Measurements from ENCODE around the gene ISM1.

ISM1 gene

DNA sequence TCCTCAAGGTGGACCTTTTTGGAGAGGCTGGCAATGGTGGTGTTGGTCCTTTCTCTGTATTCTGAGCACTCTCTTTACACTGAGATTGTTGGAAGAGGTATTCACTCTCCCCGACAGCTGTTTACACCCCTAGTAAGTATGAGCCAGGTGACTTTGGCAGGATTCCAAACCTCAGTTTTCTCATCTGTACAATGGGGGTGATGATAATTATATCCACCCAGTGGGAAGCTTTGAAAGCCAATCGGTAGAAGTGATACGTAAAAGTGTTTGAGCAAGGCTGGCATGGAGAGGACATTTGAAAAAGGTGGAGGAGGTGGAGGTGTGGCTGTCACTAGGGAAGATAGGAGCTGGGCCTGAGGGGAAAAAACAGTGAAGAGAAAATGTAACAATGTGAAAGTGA lies 35.5 kb downstream of the ISM1 start:
- no peak for DNase-seq (ENCODE audit: low spot score)

DNA sequence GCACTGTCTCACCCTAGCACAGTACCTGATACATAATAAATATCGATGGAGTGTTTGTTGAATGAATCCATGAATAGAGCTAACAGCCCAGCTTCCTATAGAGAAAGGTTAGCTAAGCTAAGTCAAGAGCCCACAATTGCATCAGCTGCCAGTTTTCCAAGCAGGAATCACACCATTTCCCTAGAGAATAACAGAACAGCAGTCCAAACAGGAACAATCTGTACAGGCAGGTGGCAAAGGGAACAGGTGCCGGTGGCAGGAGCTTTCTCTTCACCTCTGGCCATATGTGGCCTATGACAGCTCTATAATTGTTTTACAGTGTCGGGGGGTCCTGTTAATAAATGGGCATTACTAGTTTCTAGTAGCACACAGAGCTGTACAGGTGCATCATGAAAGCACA lies 38.8 kb downstream of the ISM1 start:
- DNase-seq (ENCODE audit: low spot score): no peak

DNA sequence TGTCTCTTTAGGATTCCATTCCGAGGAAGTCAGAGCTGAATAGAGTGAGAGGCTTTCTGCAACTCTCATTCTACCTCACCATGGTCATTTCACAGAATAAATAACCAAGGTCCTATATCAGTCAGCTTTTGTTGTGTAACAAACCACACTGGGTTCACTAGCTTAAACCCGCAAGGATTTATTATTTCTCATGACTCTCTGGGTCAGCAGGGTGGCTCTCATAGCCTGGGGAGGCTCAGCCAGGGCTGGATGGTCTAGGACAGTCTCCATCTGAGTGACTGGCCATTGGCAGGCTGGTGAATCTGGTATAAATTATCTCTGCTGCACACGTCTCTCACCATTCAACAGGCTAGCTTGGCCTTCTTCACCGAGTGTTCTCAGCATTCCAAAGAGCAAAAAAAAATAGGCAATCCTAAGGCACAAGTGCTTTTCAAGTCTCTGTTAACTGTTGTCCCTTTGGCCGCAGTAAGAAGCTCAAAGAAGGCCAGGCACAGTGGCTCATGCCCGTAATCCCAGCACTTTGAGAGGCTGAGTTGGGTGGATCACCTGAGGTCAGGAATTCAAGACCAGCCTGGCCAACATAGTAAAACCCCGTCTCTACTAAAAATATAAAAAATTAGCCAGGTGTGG lies 39.7 kb downstream of the ISM1 start:
- DNase-seq (ENCODE audit: low spot score): no peak

DNA sequence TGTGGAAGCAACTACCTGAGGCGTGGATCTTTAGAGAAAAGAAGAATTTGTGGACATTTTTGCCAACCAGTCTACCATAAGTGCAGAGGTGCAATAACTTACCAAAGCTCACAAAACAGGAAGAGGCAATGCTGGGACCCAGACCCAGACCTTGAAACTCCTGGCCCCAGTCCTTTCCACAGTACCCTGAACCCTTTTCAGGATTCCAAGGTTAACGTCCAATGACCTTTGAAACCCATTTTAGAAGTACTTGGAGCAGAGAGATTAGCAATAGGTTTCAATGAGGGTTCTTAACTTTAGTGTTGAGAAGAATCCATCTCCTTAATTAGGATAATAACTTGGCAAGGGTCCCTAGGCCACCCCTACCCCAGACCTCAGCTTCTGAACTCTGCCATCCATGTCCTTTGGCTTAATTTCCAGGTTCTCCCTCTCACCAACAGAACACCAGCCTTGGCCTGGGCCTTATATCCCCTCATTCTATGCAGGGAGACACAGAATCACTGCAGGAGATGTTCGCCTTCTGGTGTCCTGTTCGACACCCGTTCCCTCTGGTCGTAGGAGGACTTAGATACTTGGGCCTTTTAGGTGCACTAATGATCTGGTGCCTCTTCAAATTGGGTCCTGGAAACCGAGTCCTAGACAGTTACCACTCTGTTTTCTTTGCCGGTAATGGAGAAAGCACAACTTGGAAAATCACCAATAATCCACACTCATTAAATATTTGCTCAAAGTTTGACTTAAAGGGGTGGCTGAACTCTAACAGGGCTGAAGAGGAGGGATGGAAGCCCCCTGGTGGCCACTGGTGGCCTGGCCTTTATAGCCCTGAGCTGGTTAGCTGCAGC lies 40.6 kb downstream of the ISM1 start:
- DNase-seq (ENCODE audit: low spot score): peak; percentile 53

DNA sequence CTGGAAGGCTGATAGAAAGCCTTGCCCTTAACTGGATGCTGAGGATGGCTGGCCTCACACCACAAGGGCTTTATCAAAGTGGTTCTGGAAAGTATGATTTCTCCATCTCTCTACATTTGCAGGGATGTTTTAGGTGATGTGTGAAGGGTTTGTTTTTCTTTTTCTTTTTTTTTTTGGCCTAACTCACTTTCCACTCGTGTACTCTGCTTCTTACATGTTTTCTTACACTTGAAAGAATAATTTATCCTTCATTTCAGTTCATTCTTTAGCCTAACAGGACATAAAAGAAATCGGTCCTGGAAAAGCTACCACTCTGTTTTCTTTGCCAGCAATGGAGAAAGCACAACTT lies 41.2 kb downstream of the ISM1 start:
- DNase-seq (ENCODE audit: low spot score): no peak

DNA sequence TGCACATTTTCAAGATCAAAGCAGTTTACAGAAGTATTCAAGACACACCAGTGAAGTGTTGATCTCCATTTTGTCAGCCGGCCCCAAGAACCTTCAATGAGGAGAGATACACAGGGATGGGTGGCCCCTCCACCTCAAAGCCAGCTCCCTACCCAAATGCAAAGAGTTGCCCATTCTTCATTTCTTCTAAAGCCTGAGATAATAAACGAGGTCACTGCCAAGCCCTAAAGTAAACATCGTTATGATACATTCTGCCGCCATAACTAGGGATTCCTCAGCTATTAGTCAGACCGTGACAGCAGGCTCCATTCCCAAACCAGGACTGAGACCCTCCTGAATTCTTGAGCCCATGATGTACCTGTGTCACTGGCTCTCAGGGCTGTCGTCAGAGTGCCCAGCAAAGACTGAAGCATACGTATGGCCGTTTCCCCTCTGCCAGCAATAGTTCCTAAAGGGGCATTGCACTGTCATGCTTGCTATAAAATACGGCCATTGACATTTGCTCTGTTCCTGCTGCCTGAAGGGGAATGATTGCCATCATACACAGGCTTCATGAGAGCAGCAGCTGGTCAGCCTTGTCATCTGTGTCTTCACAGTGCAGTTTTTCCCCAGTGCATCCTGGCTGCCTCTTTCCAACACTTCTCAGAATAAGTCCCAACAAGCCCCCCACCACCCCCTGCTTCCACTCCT lies 41.7 kb downstream of the ISM1 start:
- no peak for DNase-seq (ENCODE audit: low spot score)

DNA sequence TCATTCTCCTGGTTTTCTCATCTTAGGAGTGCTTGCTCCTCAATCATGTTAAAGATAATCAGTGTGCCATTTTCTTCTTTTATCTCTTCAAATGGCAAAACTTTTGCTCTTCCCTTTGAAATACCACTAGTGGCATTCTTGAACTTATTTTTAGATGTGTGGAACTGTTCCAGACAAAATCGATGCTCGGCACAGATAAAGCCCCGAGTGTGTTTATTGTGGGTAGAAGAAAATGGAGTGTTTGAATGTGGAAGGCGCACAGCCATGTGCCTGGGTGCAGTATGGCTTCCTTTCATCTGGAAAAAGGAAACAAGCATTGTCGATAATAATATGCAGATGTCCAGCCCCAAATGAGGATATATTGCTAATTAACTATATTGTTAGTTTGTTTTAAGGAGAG lies 42.4 kb downstream of the ISM1 start:
- no peak for DNase-seq (ENCODE audit: low spot score)

GRCh38 chr20:13264907-13265306 lies 43.8 kb downstream of the ISM1 start:
- DNase-seq (ENCODE audit: low spot score): no peak

DNA sequence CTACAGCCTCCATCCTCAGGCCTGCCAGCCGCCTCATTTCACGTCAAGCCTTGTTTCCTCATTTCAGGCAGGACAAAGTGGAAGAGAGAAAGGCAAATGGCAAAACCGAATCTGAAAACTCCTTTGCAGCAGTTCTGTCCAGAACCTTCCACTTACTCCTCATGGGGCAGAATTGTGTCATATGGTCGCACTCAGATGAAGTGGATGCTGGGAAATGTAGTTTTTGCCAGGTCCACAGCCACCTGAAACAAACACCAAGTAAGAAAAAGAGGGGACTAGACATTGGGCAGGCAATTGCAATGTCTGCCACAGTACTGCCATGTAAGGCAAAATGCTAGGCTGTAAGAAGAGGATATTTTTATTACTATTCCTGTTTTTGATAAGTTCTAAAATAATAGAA lies 44.9 kb downstream of the ISM1 start:
- DNase-seq (ENCODE audit: low spot score): no peak

DNA sequence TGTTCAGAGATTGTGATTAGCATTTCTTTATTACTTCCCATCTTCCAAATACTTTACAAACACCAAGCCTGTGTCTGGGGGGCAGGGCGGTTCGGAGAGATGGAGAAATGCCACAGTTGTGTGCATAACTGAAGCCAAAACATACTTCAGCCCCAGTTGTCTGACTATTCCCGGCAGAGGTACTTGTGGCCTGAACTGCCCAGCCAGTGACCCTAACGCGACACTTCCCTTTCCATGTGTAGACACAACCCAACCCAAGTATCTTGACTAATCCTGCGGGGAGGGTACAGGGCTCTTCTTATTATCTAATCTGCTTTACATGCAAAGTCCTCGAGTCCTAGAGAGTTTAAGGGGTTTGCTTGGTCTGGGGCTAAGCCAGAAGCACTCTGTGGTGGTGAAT lies 46.2 kb downstream of the ISM1 start:
- DNase-seq (ENCODE audit: low spot score): no peak

DNA sequence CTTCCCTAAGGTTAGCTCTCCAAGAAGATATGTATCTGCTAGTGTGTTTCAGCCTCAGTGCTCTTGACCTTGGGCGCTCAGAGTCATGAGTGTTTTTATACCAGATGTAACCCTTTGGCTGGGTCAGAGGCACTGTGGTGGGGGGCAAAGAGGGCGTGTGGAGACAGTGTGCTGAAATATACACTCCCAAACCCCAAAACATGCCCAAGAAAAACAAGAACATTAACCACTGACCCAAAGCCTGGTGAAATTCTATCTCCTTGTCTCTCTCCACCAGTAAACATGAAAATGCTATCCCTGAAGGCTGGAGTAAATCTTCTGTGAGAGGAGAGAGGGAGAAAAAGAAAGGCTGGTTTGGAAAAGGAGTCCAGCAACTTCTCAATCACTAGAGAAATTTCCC lies 47.9 kb downstream of the ISM1 start:
- DNase-seq (ENCODE audit: low spot score): no peak

DNA sequence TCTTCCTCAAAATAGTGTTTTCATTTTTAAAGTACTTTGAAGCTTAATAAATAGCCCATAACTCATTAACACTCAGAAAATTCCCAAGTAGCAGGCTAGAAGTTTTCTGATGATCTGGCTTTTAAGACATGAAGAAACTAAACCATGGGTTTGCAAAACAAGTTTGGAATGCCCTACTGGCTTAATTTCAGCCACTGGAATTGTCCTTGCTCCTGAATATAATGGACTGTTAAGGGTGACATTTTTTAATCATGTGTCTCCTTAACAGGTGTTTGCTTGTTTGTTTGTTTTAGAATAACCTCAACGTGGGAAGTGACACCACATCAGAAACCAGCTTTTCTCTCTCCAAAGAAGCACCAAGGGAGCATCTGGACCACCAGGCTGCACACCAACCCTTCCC lies 49.1 kb downstream of the ISM1 start:
- no peak for DNase-seq (ENCODE audit: low spot score)

DNA sequence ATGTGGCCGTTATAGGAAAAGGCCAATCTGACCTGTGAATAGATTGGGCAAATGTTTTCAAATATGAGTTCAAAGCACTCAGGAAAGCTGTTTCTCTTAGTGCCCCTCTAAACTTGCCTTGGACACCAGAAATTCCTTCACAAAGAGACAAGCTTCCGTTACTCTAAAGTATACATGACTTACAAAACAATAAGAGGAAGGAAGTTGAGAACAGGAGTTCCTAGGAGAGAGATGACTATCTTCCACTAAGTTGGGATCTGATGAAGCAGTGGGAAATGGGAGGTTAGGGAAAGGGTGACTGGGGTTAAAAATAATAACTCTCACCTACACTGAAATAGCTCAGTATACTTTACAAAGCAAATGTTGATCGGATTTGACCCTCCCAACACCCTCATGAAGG lies 50.0 kb downstream of the ISM1 start:
- peak; percentile 91 for DNase-seq (ENCODE audit: low spot score)

DNA sequence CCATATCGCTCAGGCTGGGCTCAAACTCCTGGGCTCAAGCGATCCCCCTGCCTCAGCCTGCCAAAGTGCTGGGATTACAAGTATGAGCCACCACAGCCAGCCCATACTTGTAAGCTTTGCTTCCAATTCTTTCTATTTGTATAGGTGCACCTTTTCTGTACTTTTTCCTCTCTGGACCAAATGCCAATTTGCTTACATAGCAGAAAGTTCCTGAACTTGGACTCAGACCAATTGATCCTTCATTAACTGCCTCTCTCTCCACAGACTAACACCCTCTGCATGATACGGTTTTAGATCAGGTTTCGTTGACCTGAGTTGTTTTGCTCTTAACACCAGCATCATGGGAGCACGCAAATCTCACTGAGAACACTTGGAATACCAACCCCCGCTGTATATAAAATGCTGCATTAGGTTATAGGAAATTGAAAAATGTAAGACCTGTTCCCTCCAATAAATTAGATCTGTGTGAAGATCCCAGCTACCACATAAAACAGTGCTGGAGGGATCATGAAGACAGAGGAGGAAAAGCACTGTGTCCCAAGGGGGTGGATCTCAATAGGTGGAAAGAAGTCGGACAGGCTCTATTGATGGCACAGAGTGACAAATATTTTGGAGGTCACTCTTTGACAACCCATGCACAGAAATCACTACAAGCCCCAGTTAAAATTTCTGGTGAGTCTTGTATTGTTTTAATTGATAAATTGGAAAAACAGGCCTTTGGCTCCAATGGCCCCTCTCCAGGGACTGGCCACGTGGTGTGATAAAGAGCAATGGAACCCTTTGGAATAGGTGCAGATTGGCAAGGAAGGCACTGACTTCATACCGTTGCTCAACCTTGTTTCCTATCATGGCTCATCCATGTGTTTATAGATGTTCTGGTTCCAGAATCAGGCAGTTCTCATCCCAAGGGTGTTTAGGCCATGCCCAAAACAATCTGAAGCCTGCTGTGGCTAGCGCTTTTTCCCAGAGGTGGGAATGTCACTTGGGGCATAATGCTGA lies 51.2 kb downstream of the ISM1 start:
- DNase-seq (ENCODE audit: low spot score): no peak

DNA sequence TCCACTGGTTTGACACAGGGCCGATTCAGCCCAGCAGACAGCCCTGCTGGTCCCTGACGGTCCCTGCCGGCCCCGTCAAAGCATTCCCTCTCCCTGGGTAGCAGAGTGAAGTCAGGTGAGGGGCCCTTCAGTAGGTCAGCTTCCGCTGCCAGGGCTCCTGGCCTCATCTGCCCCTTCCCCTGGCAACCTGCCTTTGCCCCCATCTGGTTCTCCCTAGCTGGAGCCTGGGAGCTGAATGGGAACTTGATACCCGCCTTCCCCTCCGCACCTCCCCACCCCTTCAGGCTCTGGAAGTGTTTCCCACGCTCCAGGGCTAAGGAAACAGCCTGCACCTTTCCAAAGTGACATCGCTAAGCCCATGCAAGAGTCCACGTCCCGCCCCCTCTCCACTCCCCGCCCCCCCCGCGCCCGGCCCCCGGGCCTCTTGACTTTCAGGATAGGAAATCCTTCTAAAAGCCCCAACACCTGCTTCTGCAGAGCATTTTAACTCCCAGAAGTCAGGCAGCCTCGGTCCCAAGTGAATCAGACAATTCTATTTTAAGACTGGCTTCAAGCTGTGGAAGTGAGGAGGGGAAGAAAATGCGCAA lies 53.3 kb downstream of the ISM1 start:
- DNase-seq (ENCODE audit: low spot score): no peak

- DNase-seq (ENCODE audit: low spot score): no peak
Measured at GRCh38 chr20:13276945-13277541, 56.0 kb downstream of the ISM1 start.

DNA sequence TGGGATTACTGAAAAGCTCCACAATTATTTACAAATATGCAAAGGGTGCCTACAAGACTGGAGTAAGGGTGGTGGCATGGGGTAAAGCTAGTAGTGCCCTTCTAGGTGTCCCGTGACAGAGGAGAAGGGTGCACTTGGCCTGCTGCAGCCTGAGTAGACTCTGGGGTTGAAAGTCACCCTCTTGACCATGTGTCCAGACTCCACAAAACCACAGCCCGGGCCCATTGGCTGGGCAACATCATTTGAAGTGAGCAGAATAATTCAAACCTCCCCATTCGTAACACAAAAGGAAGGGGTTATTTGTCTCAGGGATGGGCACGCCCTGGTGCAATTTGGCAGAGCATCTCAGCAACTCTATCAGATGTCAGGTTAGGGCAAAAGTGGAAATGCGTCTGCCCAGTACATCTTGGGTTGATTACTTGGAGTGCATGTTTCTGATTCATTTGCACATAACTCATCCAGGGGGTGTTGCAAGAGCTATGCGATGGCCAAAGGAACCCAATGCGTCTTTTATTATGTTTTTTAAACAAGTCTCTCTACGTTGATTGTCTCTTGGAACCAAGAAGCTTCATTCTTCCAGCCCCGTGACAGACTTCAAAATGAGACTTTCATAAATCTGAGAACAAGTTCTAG lies 56.7 kb downstream of the ISM1 start:
- DNase-seq (ENCODE audit: low spot score): no peak

- DNase-seq (ENCODE audit: low spot score): no peak
Measured at GRCh38 chr20:13278812-13279570, 57.9 kb downstream of the ISM1 start.

- no peak for DNase-seq (ENCODE audit: low spot score)
Measured at GRCh38 chr20:13280609-13281324, 59.7 kb downstream of the ISM1 start.

Data from kidney capillary endothelial cell (primary cell).